GM21529 (cell line): ENCODE results near the gene PROC.

ENCODE experiments used
- ATAC-seq: cut with Tn5 transposase; IDR thresholded peaks from one replicate; pipeline ENCODE4 v1.9.1; 2021; ENCODE audit not compliant: unreplicated experiment

PROC gene

DNA sequence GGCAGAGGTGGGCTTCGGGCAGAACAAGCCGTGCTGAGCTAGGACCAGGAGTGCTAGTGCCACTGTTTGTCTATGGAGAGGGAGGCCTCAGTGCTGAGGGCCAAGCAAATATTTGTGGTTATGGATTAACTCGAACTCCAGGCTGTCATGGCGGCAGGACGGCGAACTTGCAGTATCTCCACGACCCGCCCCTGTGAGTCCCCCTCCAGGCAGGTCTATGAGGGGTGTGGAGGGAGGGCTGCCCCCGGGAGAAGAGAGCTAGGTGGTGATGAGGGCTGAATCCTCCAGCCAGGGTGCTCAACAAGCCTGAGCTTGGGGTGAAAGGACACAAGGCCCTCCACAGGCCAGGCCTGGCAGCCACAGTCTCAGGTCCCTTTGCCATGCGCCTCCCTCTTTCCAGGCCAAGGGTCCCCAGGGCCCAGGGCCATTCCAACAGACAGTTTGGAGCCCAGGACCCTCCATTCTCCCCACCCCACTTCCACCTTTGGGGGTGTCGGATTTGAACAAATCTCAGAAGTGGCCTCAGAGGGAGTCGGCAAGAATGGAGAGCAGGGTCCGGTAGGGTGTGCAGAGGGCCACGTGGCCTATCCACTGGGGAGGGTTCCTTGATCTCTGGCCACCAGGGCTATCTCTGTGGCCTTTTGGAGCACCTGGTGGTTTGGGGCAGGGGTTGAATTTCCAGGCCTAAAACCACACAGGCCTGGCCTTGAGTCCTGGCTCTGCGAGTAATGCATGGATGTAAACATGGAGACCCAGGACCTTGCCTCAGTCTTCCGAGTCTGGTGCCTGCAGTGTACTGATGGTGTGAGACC lies at the start of gene PROC:
TSS of gene PROC (plus strand) at position 128 of the 812 bp plus-strand sequence. CDS start 1,516 bp downstream, outside the sequence.
- ATAC-seq = no peak

GRCh38 chr2:127370010-127370409 lies 48.2 kb upstream of the PROC start:
- no peak for ATAC-seq

DNA sequence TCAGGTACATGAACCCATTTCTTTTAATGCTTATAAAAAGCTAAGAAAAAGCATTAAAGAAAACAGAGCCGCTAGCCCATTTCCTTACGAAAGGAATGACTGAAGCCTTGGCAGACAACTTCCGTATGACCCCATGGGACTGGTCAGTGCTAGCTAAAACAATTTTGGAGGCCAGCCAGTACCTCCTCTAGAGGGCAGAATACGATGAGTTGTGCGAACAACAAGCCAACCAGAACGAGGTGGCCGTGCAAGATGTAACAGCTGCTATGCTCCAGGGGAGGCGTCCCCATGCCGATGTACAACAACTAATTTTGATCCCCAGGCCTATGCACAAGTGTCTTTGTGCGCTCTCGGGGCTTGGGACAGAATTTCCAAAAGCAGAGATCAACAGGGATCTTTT lies 47.2 kb upstream of the PROC start:
- no peak for ATAC-seq

DNA sequence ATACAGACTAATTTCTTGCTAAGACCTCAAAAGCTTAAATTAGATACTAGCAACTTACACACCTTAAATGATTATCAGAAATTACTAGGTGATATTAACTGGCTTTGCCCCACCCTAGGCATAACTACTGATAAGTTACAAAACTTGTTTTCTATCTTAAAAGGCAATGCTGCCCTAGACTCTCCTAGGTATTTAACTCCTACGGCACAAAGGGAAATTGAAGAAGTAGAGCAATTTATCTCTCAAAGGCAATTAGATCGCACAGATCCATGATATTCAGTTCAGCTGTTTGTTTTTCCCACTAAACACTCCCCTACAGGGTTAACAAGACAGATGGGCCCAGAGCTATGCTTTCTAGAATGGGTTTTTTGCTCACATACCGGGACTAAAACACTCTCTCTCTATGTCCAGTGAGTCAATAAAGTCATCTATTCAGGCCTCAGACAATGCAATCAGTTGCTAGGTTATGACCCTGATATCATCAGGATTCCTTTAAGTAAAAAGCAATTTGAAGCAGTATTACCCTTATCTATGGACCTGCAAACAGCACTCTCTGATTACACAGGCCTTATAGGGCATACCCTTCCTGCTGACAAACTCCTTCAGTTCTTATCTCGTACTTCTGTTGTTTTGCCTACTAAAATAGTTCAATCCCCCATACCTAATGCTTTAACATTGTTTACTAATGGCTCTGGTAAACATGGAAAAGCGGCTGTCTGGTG lies 44.7 kb upstream of the PROC start:
- ATAC-seq = no peak

GRCh38 chr2:127376257-127376656 lies 42.0 kb upstream of the PROC start:
- no peak for ATAC-seq

DNA sequence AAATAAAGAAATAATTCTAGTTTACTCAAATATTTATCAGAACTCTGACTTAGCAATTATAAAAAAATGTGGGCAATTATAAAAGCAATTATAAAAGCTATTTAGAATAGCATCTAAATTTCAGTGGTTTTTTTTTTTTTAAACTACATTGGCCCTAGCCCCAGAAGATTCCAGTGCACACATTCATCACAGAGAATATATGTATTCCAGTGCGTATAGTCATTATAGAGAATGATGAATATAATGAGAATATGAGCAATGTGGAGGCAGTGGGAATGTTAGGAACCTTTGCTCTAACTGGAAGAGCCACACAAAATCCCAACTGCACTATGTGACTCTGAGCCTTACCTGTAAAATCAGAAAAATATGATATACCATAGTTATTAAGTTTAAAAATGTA lies 41.0 kb upstream of the PROC start:
- ATAC-seq = no peak

DNA sequence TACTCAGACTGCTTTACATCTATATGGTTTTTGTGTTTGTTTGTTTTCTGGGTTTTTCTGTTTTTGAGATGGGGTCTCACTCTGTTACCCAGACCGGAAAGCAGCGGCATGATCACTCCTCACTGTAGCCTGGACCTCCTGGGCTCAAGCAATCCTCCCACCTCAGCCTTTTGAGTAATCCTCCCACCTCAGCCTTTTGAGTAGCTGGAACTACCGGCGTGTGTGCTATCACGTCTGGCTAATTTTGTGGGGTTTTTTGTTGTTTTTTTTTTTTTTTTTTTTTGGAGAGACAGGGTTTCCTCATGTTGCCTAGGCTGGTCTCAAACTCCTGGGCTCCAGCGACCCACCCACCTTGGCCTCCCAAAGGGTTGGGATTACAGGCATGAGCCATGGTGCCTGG lies 39.5 kb upstream of the PROC start:
- ATAC-seq = no peak

GRCh38 chr2:127379712-127380355 lies 38.4 kb upstream of the PROC start:
- ATAC-seq = no peak

GRCh38 chr2:127381762-127382161 lies 36.5 kb upstream of the PROC start:
- ATAC-seq = no peak

DNA sequence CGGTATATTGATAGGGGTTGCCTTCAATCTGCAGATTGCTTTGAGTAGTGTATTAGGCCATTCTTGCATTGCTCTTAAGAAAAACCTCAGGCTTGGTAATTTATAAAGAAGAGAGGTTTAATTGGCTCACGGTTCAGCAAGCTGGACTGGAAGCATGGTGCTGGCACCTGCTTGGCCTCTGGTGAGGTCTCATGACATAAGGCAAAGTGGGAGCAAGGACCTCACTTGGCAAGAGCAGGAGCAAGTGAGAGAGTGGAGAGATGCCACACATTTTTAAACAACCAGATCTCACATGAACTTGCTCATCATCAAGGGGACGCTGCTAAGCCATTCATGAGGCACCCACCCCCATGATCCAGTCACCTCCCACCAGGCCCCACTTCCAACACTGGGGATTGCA lies 35.4 kb upstream of the PROC start:
- ATAC-seq = no peak

GRCh38 chr2:127384529-127384928 lies 33.7 kb upstream of the PROC start:
- ATAC-seq = no peak

DNA sequence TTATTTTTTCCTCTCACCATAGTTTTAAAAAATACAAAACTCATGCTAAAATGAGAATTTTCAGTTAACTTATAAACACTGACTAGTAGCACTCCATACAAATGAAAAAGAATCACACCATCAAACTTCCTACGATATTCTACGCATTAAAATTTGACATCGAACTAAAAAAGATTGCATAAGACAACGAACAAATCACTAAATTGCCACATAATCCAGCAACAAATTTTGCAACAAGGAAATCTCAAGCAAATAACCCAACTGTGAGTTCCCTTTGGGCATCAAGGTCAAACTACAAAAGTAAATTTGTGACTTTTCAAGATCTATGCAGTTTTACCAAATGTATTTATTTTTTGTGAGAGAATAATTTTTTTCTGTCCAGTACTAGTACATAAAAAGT lies 32.0 kb upstream of the PROC start:
- ATAC-seq = no peak

DNA sequence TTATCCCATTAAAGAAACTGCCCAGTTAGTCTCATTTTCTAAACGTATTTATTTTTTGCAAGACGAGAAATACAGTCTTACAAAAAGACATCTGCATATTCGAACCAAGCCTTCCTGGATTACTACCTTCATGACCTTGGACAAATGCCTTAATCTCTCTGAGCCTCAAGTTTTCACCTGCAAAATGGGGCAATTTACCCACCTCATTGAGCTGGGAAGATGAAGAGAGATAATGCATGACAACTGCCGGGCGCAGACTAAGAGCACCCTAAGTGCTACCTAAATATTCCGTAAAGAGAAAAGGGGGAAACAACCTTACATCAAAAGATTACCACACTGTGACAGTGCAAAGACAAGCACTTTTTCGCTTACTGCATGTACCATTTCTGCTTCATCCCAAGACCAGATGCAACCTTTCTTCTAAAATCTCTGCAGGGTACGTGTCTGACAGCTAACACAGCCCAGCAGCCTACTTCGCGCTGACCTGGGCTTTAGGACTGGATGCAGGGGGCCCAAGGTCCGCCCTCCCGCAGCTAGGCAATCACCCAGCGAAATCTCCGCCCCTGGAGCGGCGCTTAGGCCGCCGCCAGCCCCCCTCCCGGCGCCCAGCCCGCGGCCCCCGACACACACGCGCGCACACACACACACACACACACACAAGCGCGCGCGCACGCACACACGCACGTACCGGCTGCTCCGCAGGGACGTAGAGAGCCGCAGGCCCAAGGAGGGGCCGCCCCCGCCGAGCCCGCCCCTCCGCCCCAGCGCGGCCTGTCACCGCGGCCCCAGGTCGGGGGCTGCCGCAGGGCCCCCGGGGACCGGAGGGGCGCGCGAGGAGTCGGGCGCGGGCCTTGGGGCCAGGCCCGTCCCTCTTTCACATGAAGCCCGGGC lies 31.2 kb upstream of the PROC start:
- peak; percentile 60 for ATAC-seq

DNA sequence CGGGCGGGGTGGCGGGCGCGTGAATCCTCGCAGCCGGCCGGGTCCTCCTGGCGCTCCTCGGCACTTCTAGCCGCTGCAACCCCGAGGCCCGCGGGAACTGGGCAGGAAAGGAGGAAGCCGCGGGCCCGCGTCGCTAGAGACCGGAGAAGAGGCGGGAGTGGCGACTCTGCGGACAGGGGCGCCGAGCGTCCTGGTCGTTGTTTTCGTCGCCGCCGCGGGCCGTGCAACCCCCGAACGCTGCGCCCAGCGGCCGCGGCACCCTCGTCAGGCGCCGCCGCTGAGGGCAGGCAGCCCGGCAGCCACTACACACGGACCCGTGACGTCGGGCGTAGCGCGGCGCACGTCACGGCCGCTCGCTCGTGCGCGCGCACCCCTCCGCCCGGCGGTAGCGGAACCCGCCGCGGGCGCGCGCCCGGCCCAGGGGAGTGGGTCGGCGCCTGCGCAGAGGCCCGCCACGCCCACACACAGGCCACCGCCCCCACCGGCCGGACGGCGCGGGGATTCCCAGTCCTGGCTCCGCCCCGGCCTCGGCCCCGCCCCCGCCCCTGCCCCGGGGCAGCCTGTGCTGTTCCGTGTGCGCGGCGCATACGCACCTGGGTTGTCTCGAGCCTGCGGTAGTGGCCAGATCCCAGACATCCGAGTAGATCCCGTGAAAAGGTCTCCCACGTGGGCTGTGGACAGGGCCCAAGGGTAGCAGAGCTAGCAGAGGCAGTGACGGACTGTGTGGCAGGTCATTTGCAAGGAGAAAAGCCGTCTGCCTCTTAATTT lies 30.4 kb upstream of the PROC start, which contains the start of gene MAP3K2:
TSS of gene MAP3K2 (minus strand) at position 321 of the 768 bp plus-strand sequence. CDS start 44,846 bp downstream, outside the sequence.
- ATAC-seq = peak; percentile 70

GRCh38 chr2:127388423-127389164 lies 29.6 kb upstream of the PROC start:
- peak; percentile 29 for ATAC-seq

DNA sequence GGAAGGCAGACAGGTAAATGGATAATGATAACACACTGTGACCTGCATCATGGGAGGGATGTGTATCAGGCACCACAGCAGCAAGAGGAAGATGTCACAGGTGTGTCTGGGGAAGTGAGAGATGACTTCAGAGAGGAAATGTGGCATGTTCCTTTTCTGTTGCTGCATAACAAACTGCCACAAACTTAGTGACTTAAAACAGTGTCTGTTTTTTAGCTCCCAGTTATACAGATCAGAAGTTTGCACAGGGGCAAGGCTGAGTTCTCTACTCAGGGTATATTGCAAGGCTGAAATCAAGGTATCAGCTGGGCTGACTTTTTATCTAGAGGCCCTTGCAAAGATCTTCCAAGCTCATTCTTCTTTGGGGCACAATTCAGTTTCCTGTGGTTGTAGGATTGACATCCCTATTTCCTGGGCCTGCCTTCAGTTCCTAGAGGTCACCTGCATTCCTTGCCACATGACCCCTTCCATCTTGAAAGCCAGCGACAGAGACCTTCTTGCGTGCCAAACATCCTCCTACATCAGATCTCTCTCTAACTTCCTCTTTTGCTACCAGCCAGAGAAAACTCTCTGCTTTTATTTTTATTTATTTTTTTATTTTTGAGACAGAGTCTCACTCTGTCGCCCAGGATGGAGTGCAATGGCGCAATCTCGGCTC lies 28.3 kb upstream of the PROC start:
- ATAC-seq = no peak

- no peak for ATAC-seq
Observed at GRCh38 chr2:127392133-127392827, 25.9 kb upstream of the PROC start.
